Measurements from ENCODE around the gene PLCXD1. TPM values are rescaled to one million over a fixed set of nuclear protein-coding genes. Genes with fewer than 3 reads are reported as not detected.

The PLCXD1 gene
- polyA plus RNA-seq, 2 of the 4 experiments (the other 2 are of a cell fraction), result 64.6 to 67.9 TPM

DNA sequence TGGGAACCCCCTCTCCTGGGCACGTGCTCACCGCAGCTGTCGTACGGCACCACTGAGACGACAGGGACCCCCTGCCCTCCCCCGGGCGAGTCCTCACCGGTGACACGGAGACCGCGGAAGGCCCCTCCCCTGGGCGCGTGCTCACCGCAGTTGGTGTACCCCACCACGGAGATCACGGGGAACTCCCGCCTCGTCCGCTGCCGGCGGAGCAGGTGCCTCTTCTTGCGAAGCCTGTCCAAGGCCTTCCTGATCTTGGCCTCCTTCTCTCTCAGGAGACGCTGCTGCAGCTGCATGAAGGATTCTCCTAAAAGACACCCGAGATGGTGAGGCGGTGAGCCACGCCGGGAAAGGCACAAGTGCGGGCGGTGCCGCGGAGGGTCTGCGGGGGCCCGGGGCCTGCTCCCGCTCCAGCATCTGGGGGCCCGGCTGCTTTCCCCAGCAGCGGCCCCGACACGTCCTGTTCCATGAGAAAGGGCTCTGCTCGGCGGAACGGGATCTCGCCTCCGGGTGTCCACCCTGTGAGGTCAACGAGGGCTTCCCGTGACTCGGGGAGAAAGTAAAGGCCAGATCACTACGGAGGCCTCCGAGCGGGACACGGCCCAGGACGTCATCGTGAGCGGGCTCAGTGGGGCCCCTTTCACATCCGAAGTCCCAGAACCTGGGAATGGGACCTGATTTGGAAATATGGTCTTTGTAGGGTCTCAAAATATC is 31.6 kb downstream of the PLCXD1 start (continued):
- TF ChIP-seq RAD21 (conservative IDR thresholded peaks at IDR 0.05 in 1 of 2, IDR thresholded peaks at IDR 0.05 in 1 of 2) (no peak), ZSCAN20 (CRISPR knock-in tag; IDR thresholded peaks at IDR 0.05) (no peak), FOSB (CRISPR knock-in tag; IDR thresholded peaks at IDR 0.05) (no peak)

DNA sequence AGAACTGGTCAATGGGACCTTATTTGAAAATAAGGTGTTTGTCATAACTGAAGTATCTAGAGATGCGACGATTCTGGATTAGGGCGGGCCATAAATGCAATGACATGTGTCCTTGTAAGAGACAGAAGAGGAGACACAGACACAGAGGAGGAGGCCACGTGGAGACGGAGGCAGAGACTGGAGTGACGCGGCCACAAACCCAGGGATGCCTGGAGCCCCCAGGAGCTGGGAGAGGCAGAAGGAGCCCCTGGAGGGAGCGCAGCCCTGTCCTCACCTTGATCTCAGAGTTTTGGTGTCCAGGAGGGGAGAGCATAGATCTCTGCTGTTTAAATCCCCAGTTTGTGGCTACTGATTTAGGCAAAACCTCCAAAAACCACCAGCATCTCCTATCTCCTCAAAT is 32.4 kb downstream of the PLCXD1 start:
- Histone ChIP-seq H3K4me3 (no peak overlapping the region), H3K9me3 (no peaks in the 10 kb centered on the region), H3K4me1 (0 out of 3 replicates have a peak, but pooled peaks cover 7% of the 10 kb centered on the region), H3K27ac (no peak overlapping the region), H3K4me2 (no peak overlapping the region)
- ATAC-seq, result no peak
- TF ChIP-seq, protein P1, sequence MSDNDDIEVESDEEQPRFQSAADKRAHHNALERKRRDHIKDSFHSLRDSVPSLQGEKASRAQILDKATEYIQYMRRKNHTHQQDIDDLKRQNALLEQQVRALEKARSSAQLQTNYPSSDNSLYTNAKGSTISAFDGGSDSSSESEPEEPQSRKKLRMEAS (IDR thresholded peaks at IDR 0.05), result no peak
- TF ChIP-seq HOXA7 (CRISPR knock-in tag; IDR thresholded peaks at IDR 0.05) (no peak), ZFP36 (IDR thresholded peaks at IDR 0.05; ENCODE audit: borderline replicate concordance, partially characterized antibody) (no peak), HOXB5 (CRISPR knock-in tag; IDR thresholded peaks at IDR 0.05) (no peak), CHD2 (IDR thresholded peaks at IDR 0.05; ENCODE audit: low read length, partially characterized antibody) (no peak), CHD4 (IDR thresholded peaks at IDR 0.05; ENCODE audit: borderline replicate concordance) (no peak), FOXS1 (CRISPR knock-in tag; IDR thresholded peaks at IDR 0.05) (no peak), ZNF302 (CRISPR knock-in tag; IDR thresholded peaks at IDR 0.05) (no peak)
- TF ChIP-seq, protein P2, sequence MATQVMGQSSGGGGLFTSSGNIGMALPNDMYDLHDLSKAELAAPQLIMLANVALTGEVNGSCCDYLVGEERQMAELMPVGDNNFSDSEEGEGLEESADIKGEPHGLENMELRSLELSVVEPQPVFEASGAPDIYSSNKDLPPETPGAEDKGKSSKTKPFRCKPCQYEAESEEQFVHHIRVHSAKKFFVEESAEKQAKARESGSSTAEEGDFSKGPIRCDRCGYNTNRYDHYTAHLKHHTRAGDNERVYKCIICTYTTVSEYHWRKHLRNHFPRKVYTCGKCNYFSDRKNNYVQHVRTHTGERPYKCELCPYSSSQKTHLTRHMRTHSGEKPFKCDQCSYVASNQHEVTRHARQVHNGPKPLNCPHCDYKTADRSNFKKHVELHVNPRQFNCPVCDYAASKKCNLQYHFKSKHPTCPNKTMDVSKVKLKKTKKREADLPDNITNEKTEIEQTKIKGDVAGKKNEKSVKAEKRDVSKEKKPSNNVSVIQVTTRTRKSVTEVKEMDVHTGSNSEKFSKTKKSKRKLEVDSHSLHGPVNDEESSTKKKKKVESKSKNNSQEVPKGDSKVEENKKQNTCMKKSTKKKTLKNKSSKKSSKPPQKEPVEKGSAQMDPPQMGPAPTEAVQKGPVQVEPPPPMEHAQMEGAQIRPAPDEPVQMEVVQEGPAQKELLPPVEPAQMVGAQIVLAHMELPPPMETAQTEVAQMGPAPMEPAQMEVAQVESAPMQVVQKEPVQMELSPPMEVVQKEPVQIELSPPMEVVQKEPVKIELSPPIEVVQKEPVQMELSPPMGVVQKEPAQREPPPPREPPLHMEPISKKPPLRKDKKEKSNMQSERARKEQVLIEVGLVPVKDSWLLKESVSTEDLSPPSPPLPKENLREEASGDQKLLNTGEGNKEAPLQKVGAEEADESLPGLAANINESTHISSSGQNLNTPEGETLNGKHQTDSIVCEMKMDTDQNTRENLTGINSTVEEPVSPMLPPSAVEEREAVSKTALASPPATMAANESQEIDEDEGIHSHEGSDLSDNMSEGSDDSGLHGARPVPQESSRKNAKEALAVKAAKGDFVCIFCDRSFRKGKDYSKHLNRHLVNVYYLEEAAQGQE (IDR thresholded peaks at IDR 0.05), result no peak
- FAIRE-seq, result no peak
- POLR2A ChIA-PET, result no interaction called here
- 84% methylated on average over 8 of the region's 8 CpGs for WGBS (ENCODE audit: missing lambda C conversion rate)
- DNase-seq (ENCODE audit: low read depth in 1 of 2, low spot score in 1 of 2), result no peak
- CTCF ChIA-PET, result no interaction called here

DNA sequence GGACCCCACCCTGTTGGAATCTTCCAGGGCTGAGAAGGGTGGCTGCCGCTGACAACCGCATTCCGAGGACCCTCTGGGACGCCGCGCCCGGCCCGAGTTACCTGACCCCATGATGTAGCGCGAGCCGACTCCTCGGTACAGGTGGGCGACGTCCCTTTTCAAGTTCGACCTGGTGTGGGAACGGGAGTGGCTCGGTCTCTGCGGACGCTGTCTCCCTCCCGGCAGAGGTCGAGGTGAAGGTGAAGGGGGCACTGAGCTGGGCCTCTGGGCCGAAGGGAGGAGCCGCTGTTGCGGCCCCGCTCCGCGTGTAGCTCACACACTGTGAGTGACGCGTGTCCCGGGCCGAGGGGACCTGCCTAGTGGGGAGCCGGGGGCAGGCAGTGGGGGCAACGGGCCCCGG is 32.9 kb downstream of the PLCXD1 start:
- DNase-seq (ENCODE audit: low read depth in 1 of 2, low spot score in 1 of 2) (no peak), FAIRE-seq (no peak), ATAC-seq (no peak)
- no peak overlapping the region for H3K4me2 ChIP-seq
- no peak overlapping the region for H3K4me3 ChIP-seq
- H3K27ac ChIP-seq, result no peak overlapping the region
- no peaks in the 10 kb centered on the region for H3K9me3 ChIP-seq
- H3K4me1 ChIP-seq, result 0 out of 3 replicates have a peak, but pooled peaks cover 7% of the 10 kb centered on the region
- ChIA-PET CTCF (no interaction called here), POLR2A (no interaction called here)
- WGBS (ENCODE audit: missing lambda C conversion rate), result 94% methylated on average over 34 of the region's 34 CpGs
- TF ChIP-seq SREBF2 (IDR thresholded peaks at IDR 0.05) (no peak), KDM1A (IDR thresholded peaks at IDR 0.05; ENCODE audit: low read depth) (no peak), RNF2 (IDR thresholded peaks at IDR 0.05; ENCODE audit: borderline replicate concordance, low read depth) (no peak), NR3C1 (IDR thresholded peaks at IDR 0.05) (no peak), PHF8 (IDR thresholded peaks at IDR 0.05; ENCODE audit: borderline replicate concordance, low read depth) (no peak), FOXS1 (CRISPR knock-in tag; IDR thresholded peaks at IDR 0.05) (no peak), MYC (IDR thresholded peaks at IDR 0.05; ENCODE audit: borderline replicate concordance, low read length) (no peak)
- TF ChIP-seq, protein P1 (IDR thresholded peaks at IDR 0.05), result no peak

Measured in A549 (cell line).